ENCODE results near the gene TGIF1. TPM values are rescaled to one million over a fixed set of nuclear protein-coding genes. Genes with fewer than 3 reads are reported as not detected.

Gene TGIF1
- total and polyA plus RNA-seq, 10 of the 15 experiments (the other 5 are each of a cell fraction or from before 2014, with no cell fraction given), result 1.8 to 8.5 (median 6.4) TPM

DNA sequence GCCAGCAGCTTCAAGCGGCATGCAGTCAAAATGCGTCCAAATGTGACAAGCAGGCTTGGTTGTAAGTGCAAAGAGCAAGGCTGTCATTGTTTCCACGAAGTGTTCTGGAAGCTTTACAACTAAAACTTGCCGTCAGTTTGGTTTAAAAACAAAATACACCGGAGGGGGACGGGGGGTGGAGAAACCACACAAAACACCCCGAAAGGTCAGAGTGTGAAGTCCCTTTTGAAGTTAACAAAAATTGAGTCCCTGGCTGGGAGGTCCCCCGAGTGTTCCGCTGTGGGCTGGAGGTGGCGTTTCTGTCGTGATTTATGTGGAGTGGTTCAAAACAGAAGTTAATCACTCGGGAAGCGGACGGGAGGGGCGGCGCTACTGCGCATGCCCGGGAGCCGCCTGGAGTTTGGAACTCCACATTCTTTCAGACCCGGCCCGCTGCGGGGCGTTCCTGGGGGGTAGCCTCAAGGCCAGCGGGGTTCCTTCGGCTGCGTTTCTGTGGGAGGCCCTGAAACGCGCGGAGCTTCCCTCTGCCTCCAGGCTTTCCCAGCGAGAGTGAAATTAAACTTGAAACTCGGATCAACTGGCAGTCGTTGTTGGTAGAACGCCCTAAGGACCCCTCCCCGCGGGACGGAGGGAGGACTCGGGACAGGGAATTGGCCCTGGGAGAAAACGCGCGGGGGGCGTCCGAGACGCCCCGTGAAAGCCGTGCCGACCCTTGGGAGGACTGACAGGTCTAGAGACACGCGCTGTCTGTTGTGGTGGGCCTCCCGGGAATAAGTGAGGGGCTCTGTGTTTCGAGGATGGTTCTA is 1.4 kb downstream of the TGIF1 start (continued):
- TF ChIP-seq TAF1 (IDR thresholded peaks at IDR 0.05; ENCODE audit: borderline replicate concordance, low read depth, low read length), result no peak; the same call in 1 of the 2 replicates
- TF ChIP-seq, protein P1, sequence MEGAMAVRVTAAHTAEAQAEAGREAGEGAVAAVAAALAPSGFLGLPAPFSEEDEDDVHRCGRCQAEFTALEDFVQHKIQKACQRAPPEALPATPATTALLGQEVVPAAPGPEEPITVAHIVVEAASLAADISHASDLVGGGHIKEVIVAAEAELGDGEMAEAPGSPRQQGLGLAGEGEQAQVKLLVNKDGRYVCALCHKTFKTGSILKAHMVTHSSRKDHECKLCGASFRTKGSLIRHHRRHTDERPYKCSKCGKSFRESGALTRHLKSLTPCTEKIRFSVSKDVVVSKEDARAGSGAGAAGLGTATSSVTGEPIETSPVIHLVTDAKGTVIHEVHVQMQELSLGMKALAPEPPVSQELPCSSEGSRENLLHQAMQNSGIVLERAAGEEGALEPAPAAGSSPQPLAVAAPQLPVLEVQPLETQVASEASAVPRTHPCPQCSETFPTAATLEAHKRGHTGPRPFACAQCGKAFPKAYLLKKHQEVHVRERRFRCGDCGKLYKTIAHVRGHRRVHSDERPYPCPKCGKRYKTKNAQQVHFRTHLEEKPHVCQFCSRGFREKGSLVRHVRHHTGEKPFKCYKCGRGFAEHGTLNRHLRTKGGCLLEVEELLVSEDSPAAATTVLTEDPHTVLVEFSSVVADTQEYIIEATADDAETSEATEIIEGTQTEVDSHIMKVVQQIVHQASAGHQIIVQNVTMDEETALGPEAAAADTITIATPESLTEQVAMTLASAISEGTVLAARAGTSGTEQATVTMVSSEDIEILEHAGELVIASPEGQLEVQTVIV (IDR thresholded peaks at IDR 0.05; ENCODE audit: borderline replicate concordance, partially characterized antibody), result no peak
- peak; percentile 70 for TF ChIP-seq IKZF1 (conservative IDR thresholded peaks at IDR 0.05)
- TF ChIP-seq TCF7 (IDR thresholded peaks at IDR 0.05; ENCODE audit: borderline replicate concordance), result no peak
- TF ChIP-seq, protein P2, sequence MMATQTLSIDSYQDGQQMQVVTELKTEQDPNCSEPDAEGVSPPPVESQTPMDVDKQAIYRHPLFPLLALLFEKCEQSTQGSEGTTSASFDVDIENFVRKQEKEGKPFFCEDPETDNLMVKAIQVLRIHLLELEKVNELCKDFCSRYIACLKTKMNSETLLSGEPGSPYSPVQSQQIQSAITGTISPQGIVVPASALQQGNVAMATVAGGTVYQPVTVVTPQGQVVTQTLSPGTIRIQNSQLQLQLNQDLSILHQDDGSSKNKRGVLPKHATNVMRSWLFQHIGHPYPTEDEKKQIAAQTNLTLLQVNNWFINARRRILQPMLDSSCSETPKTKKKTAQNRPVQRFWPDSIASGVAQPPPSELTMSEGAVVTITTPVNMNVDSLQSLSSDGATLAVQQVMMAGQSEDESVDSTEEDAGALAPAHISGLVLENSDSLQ (IDR thresholded peaks at IDR 0.05), result peak; percentile 24; the same call in 1 of the 2 replicates
- peak; percentile 51 for TF ChIP-seq MTA2 (IDR thresholded peaks at IDR 0.05; ENCODE audit: low read depth)
- TF ChIP-seq SIN3A (IDR thresholded peaks at IDR 0.05; ENCODE audit: low read depth, low read length), result peak; percentile 33; the same call in 1 of the 2 replicates
- peak; percentile 62 to 70 for TF ChIP-seq IKZF2 (IDR thresholded peaks at IDR 0.05)
- TF ChIP-seq NRF1 (conservative IDR thresholded peaks at IDR 0.05; ENCODE audit: low read depth, low read length), result peak; percentile 53
- TF ChIP-seq, protein P3, sequence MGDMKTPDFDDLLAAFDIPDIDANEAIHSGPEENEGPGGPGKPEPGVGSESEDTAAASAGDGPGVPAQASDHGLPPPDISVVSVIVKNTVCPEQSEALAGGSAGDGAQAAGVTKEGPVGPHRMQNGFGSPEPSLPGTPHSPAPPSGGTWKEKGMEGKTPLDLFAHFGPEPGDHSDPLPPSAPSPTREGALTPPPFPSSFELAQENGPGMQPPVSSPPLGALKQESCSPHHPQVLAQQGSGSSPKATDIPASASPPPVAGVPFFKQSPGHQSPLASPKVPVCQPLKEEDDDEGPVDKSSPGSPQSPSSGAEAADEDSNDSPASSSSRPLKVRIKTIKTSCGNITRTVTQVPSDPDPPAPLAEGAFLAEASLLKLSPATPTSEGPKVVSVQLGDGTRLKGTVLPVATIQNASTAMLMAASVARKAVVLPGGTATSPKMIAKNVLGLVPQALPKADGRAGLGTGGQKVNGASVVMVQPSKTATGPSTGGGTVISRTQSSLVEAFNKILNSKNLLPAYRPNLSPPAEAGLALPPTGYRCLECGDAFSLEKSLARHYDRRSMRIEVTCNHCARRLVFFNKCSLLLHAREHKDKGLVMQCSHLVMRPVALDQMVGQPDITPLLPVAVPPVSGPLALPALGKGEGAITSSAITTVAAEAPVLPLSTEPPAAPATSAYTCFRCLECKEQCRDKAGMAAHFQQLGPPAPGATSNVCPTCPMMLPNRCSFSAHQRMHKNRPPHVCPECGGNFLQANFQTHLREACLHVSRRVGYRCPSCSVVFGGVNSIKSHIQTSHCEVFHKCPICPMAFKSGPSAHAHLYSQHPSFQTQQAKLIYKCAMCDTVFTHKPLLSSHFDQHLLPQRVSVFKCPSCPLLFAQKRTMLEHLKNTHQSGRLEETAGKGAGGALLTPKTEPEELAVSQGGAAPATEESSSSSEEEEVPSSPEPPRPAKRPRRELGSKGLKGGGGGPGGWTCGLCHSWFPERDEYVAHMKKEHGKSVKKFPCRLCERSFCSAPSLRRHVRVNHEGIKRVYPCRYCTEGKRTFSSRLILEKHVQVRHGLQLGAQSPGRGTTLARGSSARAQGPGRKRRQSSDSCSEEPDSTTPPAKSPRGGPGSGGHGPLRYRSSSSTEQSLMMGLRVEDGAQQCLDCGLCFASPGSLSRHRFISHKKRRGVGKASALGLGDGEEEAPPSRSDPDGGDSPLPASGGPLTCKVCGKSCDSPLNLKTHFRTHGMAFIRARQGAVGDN (IDR thresholded peaks at IDR 0.05), result peak; percentile 38; the same call in 1 of the 2 replicates
- no peak; the same call in none of the 2 replicates for TF ChIP-seq DPF2 (IDR thresholded peaks at IDR 0.05)
- TF ChIP-seq, protein P4, sequence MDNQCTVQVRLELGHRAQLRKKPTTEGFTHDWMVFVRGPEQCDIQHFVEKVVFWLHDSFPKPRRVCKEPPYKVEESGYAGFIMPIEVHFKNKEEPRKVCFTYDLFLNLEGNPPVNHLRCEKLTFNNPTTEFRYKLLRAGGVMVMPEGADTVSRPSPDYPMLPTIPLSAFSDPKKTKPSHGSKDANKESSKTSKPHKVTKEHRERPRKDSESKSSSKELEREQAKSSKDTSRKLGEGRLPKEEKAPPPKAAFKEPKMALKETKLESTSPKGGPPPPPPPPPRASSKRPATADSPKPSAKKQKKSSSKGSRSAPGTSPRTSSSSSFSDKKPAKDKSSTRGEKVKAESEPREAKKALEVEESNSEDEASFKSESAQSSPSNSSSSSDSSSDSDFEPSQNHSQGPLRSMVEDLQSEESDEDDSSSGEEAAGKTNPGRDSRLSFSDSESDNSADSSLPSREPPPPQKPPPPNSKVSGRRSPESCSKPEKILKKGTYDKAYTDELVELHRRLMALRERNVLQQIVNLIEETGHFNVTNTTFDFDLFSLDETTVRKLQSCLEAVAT (IDR thresholded peaks at IDR 0.05), result peak; percentile 16; the same call in 1 of the 2 replicates
- 0 out of 2 replicates have a peak, but pooled peaks have one; percentile 25 for TF ChIP-seq NBN (IDR thresholded peaks at IDR 0.05)
- no peak for TF ChIP-seq RB1 (IDR thresholded peaks at IDR 0.05; ENCODE audit: borderline replicate concordance)
- TF ChIP-seq EZH2 (IDR thresholded peaks at IDR 0.05; ENCODE audit: borderline replicate concordance, control insufficient read depth, low read depth, low read length), result no peak
- TF ChIP-seq, protein P5, sequence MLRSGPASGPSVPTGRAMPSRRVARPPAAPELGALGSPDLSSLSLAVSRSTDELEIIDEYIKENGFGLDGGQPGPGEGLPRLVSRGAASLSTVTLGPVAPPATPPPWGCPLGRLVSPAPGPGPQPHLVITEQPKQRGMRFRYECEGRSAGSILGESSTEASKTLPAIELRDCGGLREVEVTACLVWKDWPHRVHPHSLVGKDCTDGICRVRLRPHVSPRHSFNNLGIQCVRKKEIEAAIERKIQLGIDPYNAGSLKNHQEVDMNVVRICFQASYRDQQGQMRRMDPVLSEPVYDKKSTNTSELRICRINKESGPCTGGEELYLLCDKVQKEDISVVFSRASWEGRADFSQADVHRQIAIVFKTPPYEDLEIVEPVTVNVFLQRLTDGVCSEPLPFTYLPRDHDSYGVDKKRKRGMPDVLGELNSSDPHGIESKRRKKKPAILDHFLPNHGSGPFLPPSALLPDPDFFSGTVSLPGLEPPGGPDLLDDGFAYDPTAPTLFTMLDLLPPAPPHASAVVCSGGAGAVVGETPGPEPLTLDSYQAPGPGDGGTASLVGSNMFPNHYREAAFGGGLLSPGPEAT (IDR thresholded peaks at IDR 0.05; ENCODE audit: low read depth), result peak; percentile 71; the same call in 1 of the 2 replicates
- TF ChIP-seq ZNF217 (IDR thresholded peaks at IDR 0.05), result no peak
- no peak for TF ChIP-seq STAT3 (IDR thresholded peaks at IDR 0.05; ENCODE audit: low read depth, low read length)

Measured in GM12878 (cell line).